Endothelial cell (in vitro differentiated cells): ENCODE measurements around the gene VWA1. TPM values are rescaled to one million over a fixed set of nuclear protein-coding genes. Genes with fewer than 3 reads are reported as not detected.
"Not testable (repeated sequence)": the region's sequence is repeated elsewhere in the genome, so short reads cannot be mapped to it uniquely, and the experiment has no call there.

Experiments used
- DNase-seq: peaks from one replicate; pipeline ENCODE4 v3.0.0; 2021; ENCODE audit warnings: low spot score
- H3K27ac Mint-ChIP-seq: one replicate; pipeline ENCODE4 v1.8.0; 2021; ENCODE audit warnings: mixed read lengths, inconsistent platforms; ENCODE audit not compliant: unreplicated experiment
- H3K27me3 Mint-ChIP-seq: one replicate; pipeline ENCODE4 v1.8.0; 2021; ENCODE audit warnings: mild to moderate bottlenecking, moderate library complexity, mixed read lengths, inconsistent platforms; ENCODE audit not compliant: unreplicated experiment
- H3K36me3 Mint-ChIP-seq: one replicate; pipeline ENCODE4 v1.8.0; 2021; ENCODE audit warnings: mild to moderate bottlenecking, low read depth, mixed read lengths, inconsistent platforms; ENCODE audit not compliant: unreplicated experiment
- H3K4me1 Mint-ChIP-seq: one replicate; pipeline ENCODE4 v1.8.0; 2021; ENCODE audit warnings: mild to moderate bottlenecking, mixed read lengths, inconsistent platforms; ENCODE audit not compliant: unreplicated experiment
- H3K4me3 Mint-ChIP-seq: one replicate; pipeline ENCODE4 v1.8.0; 2021; ENCODE audit warnings: mild to moderate bottlenecking, mixed read lengths, inconsistent platforms; ENCODE audit not compliant: unreplicated experiment
- H3K9me3 Mint-ChIP-seq: one replicate; pipeline ENCODE4 v1.8.0; 2021; ENCODE audit warnings: mixed read lengths, inconsistent platforms; ENCODE audit not compliant: unreplicated experiment
- total RNA-seq: library from RNA; stranded (reverse); fragmentation: NEBNext Ultra II Directional; extraction: Animal tissue kit (Norgen Biotek cat#: 25700); gene quantifications from one replicate; pipeline ENCODE4 v1.2.1, GENCODE V29; 2021; ENCODE audit not compliant: unreplicated experiment
- TF ChIP-seq, protein P1 (sequence below): fragments of 200-600 bp; sonication (generic); IDR thresholded peaks from one replicate; pipeline ENCODE4 v1.5.0; 2021; ENCODE audit warnings: antibody characterized with exemption; ENCODE audit not compliant: unreplicated experiment

The VWA1 gene
- total RNA-seq, 1 donor from 2014 or later, result 34.2 TPM

DNA sequence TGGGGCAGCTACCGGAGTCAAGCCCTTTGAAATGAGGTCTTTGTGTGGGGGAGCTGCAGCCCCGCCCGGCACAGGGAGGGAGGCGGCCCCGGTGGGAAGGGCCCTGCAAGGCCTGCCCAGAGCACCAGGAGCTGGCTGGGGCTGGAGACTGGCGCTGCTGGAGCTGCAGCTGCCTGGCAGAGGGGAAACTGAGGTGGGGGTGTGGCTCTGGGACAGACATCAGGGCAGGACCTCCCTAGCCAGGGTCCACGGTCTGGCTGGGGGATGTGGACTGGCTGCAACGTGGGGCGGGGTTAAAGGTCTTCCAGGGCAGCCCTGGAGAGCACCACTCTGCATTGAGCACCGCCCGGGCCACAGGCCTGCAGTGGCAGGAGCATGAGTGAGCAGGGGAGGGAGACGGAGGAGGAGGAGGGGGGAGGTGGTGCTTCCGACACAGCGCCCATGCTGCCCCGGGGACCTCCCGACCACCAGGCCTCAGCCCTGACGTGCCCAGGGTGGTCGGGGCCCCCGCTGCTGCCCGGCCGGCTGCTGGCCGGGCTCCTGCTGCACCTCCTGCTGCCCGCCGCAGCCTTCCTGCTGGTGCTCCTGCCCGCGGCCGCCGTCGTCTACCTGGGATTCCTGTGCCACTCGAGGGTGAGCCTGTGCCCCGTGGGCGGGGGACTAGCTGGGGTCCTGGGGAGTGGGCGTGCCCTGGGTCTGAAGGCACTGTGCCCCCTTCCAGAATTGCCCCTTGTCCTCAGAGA is 9.6 kb upstream of the VWA1 start:
- no peak overlapping the region for H3K4me3 Mint-ChIP-seq
- H3K27ac Mint-ChIP-seq, result no peak overlapping the region
- TF ChIP-seq, protein P1, sequence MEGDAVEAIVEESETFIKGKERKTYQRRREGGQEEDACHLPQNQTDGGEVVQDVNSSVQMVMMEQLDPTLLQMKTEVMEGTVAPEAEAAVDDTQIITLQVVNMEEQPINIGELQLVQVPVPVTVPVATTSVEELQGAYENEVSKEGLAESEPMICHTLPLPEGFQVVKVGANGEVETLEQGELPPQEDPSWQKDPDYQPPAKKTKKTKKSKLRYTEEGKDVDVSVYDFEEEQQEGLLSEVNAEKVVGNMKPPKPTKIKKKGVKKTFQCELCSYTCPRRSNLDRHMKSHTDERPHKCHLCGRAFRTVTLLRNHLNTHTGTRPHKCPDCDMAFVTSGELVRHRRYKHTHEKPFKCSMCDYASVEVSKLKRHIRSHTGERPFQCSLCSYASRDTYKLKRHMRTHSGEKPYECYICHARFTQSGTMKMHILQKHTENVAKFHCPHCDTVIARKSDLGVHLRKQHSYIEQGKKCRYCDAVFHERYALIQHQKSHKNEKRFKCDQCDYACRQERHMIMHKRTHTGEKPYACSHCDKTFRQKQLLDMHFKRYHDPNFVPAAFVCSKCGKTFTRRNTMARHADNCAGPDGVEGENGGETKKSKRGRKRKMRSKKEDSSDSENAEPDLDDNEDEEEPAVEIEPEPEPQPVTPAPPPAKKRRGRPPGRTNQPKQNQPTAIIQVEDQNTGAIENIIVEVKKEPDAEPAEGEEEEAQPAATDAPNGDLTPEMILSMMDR, result no peak
- H3K9me3 Mint-ChIP-seq, result no peaks in the 10 kb centered on the region
- H3K4me1 Mint-ChIP-seq, result peaks cover 24% of the 10 kb centered on the region
- peaks cover 9% of the 10 kb centered on the region for H3K36me3 Mint-ChIP-seq
- peaks cover 18% of the 10 kb centered on the region for H3K27me3 Mint-ChIP-seq
- DNase-seq, result no peak

DNA sequence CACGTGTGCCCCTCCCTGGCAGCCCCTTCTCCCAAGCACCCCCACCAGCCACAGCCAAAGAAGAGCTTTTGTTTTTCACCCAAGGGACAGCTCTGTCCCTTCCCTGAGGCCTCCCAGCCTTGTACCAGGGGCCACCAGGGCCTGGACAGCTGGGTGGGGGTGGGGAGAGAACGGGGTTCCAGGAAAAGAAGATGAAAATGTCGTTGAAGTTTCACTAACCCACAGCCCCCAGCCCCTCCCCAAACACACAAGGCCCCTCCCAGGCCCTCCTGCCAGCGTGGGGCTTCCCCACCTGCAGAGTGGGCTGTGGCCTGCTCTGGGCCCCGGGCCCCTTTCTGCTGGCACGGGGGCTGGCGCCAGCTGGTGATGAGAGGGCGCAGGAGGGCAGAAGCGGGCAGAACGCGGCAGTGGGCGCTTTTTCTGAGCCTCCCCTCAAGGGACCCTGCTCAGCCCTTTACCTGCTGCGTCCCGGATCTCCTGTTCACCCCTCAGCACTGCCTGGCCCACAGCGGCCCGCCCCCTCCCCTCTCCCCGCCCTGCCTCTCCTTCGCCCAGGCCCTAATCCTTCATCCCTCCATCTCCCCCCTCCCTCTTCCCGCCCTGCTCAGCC is 8.9 kb upstream of the VWA1 start:
- Mint-ChIP-seq H3K36me3 (peaks cover 9% of the 10 kb centered on the region), H3K9me3 (no peaks in the 10 kb centered on the region), H3K27me3 (peaks cover 18% of the 10 kb centered on the region), H3K4me1 (peaks cover 26% of the 10 kb centered on the region), H3K4me3 (no peak overlapping the region), H3K27ac (no peak overlapping the region)
- TF ChIP-seq, protein P1, result no peak
- no peak for DNase-seq

DNA sequence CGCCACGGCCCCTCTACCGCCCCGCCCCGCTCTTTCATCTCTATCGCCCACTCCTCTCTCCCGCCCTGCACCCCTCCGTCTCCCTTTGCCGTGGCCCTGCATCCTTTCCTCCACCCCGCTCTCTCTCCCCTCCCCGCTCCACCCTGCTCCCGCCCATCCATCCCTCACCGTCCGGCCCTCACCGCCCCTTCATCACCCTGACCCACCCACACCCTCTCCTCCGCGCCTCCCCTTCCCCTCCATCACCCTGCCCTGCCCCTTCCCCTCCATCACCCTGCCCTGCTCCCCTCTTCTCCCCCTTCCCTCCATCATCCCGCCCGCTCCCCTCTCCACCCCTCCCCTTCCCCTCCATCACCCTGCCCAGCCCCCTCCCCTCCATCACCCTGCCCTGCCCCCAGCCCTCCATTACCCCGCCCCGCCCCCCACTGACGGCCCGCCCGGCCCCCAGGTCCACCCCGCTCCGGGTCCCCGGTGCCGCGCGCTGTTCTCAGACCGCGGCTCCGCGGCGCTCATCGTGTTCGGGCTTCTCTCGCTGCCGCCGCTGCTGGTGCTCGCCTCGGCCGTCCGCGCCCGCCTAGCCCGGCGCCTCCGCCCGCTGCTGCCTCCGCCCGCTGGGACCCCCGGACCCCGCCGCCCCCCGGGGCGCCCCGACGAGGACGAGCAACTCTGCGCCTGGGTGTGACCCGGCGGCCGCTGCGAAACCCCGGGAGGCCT is 8.2 kb upstream of the VWA1 start:
- H3K27me3 Mint-ChIP-seq, result peaks cover 18% of the 10 kb centered on the region
- TF ChIP-seq, protein P1, result no peak
- H3K4me3 Mint-ChIP-seq, result no peak overlapping the region
- H3K36me3 Mint-ChIP-seq, result peaks cover 9% of the 10 kb centered on the region
- peaks cover 24% of the 10 kb centered on the region for H3K4me1 Mint-ChIP-seq
- no peaks in the 10 kb centered on the region for H3K9me3 Mint-ChIP-seq
- H3K27ac Mint-ChIP-seq, result no peak overlapping the region
- no peak for DNase-seq

DNA sequence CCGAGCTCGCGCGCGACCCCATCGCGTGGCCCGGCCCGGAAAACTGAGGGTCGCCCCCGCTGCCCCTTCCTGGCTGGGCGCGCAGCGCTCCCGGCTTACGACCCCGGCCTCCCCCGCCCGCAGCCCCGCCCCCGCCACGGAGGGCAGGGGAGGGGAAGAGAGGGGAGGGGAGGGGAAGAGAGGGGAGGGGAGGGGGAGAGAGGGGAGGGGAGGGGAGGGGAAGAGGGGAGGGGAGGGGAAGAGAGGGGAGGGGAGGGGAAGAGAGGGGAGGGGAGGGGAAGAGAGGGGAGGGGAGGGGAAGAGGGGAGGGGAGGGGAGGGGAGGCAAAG is 7.7 kb upstream of the VWA1 start:
- H3K27ac Mint-ChIP-seq, result no peak overlapping the region
- peaks cover 9% of the 10 kb centered on the region for H3K36me3 Mint-ChIP-seq
- peaks cover 22% of the 10 kb centered on the region for H3K4me1 Mint-ChIP-seq
- no peak for DNase-seq
- TF ChIP-seq, protein P1, result no peak
- no peaks in the 10 kb centered on the region for H3K9me3 Mint-ChIP-seq
- H3K27me3 Mint-ChIP-seq, result peaks cover 18% of the 10 kb centered on the region
- H3K4me3 Mint-ChIP-seq, result no peak overlapping the region

DNA sequence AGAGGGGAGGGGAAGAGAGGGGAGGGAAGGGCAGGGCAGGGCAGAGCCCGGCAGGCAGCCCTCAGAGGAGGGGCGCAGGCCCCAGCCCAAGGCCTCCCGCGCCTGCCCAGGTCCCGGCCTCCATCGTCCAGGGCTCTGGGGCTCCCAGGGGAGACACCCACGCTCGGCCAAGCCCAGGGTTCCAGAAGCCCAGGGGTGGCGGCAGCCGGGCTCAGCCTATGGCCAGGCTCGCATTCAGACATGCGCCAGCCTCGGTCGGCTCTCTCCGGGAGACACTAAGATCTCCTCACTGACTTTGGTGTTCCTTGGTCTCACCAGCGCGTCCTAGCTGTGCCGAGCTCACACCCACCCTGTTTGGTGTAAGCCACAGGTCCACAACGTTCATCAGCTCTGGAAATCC is 7.3 kb upstream of the VWA1 start:
- H3K9me3 Mint-ChIP-seq, result no peaks in the 10 kb centered on the region
- TF ChIP-seq, protein P1, result no peak
- no peak for DNase-seq
- peaks cover 9% of the 10 kb centered on the region for H3K36me3 Mint-ChIP-seq
- H3K27me3 Mint-ChIP-seq, result peaks cover 18% of the 10 kb centered on the region
- H3K27ac Mint-ChIP-seq, result peak overlapping the region; percentile 85
- peak overlapping the region; percentile 91 for H3K4me3 Mint-ChIP-seq
- peaks cover 22% of the 10 kb centered on the region for H3K4me1 Mint-ChIP-seq

DNA sequence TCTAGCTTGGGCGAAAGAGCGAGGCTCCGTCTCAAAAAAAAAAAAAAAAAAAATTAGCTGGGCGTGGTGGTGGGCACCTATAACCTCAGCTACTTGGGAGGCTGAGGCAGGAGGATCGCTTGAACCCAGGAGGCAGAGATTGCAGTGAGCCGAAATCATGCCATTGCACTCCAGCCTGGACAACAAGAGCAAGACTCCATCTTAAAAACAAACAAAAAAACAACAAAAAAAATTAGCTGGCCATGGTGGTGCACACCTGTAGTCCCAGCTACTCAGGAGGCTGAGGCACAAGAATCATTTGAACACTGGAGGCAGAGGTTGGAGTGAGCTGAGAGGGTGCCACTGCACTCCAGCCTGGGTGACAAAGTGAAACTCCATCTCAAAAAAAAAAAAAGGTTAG is 6.5 kb upstream of the VWA1 start:
- H3K27me3 Mint-ChIP-seq, result peaks cover 18% of the 10 kb centered on the region
- peaks cover 22% of the 10 kb centered on the region for H3K4me1 Mint-ChIP-seq
- not testable (repeated sequence) for H3K9me3 Mint-ChIP-seq, H3K27ac Mint-ChIP-seq, H3K36me3 Mint-ChIP-seq, DNase-seq, H3K4me3 Mint-ChIP-seq
